ENCODE measurements around the gene TUBB4B. TPM values are rescaled to one million over a fixed set of nuclear protein-coding genes. Genes with fewer than 3 reads are reported as not detected.

TUBB4B gene
- total RNA-seq (2022; extraction: Qiagen RNA extraction), result 633 to 818 TPM (median 765 TPM) in 5 replicates

GRCh38 chr9:137240841-137241489 lies at the start of gene TUBB4B:
TSS of gene TUBB4B (plus strand) at chr9:137241287. CDS start at chr9:137241361, 74 bp downstream.

DNA sequence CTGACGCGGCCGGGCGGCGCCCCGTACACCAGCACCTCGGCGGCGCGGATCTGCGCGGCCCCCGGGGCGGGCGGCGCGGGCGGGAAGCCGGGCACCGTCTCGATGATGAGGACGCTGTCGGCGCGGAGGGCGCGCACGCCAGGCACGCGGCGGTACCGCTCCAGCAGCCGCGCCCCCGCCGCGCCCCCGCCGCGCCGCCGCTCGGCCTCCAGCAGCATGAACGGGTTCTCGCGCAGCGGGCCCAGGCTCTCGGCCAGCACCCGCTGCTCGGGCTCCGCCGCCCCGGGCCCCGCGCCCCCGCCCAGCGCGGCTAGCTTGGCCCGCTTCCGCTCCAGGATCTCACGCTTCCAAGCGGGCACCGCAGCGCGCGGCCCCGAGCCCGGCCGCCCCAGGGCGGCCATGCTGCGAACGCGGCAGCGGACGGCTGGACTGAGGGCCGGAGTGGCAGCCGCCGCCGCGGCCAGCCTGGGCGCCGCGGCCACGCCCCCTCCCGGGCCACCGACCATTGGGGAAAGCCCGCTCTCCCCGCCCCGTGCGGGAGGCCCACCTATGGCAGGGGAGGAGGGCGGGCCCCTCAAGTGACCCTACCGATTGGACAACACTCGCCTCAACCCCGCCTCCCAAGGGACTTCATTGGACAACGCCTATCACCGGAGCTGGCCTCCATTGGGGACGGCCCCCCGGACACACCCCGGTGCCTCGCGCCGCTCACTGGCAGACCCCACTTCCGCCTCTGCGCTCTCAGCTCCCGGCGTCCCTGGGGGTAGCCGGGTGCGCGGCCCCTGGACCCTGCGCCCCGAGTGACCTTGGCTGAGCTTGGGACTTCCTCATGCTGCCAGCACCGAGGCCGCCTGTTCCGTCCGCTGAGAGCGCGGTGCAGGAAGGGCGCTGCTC lies 40.5 kb upstream of the TUBB4B start, which contains the start of gene TPRN:
TPRN (minus strand) TSS at position 431 of the 894 bp plus-strand sequence; CDS start at position 401, 30 bp downstream.

DNA sequence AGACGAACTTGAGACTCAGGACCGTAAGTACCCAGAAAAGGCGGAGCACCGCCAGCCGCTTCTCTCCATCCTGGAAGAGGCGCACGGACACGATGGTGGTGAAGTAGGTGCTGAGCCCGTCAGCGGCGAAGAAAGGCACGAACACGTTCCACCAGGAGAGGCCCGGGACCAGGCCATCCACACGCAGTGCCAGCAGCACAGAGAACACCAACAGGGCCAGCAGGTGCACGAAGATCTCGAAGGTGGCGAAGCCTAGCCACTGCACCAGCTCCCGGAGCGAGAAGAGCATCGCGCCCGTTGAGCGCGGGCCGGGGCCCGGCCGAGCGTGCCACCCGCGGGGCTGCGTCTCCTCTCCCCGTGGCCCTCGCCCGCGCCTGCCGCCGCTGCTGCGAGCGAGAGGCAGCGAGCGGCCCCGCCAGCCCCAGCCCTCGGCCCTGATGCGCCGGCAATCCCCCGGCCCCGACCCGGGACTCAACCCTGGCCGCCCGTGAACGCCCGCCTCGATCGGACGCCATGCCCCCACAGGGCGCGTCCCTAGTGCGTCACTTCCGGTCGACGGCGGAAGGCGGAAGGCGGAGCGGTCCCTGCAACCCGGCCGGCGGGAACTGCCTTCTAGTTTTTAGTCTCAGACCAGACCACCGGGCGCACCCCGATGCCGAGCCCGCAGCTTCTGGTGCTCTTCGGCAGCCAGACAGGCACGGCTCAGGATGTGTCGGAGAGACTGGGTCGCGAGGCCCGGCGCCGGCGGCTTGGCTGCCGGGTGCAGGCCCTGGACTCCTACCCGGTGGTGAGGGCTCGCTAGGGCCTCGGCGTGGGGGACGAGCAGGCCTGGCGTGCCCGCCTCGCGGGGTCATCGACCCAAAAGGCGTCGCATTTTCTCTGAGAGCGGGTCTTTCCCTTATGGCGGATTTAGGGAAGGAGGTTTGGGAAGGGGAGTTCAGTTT lies 35.7 kb upstream of the TUBB4B start, which contains the start of the genes NDOR1 and TMEM203:
NDOR1 (plus strand) TSS at position 575 of the 944 bp plus-strand sequence; CDS start at position 653, 78 bp downstream.
TMEM203 (minus strand) TSS at position 523 of the 944 bp plus-strand sequence; CDS start at position 289, 234 bp downstream.

GRCh38 chr9:137222190-137223077 lies 18.7 kb upstream of the TUBB4B start, which contains the start of gene RNF208:
TSS of gene RNF208 (minus strand) at chr9:137222240. CDS start at chr9:137221212, 1,028 bp downstream.

GRCh38 chr9:137224830-137225694 lies 16.0 kb upstream of the TUBB4B start, which contains the start of gene CYSRT1:
TSS of gene CYSRT1 (plus strand) at chr9:137225174. CDS start at chr9:137225622, 448 bp downstream.

DNA sequence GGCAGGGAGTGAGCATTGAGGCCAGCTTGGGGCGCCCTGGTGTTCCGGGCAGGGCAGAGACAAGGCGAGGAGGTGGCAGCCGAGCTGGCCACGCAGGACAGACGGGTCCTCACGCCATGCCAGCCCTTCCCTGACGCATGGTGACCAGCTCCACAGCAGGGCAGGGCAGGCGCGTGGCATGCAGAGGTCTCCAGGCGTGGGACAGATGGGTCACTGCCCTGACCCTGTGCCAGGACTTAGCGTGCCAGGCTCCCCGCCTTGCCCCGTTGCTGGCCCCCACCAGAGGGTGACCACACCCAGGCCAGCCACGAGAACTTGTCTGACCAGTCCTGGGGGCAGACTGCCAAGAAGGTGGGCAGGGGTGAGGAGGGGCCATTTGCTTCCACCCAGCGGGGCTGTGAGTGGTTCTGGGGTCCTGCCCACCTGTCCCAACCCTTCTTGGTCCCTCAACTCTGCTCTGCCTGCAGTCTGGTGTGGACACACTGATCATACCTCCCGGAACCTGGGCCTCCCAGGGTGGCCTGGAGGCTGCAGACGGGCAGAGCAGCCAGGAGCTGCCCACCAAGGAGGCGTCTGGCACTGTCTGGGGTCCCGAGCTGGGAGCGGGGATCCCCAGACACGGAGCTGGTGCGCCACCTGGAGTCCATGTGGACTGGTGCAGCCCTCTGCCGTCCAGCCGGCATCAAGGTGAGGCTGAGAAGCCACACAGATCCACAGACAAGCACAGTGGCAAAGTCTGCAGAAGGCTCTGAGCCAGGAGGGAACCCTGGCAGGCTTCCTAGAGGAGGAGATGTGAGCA lies 13.8 kb upstream of the TUBB4B start, which contains the start of gene RNF224:
RNF224 (plus strand) TSS at position 449 of the 799 bp plus-strand sequence. CDS start 834 bp downstream, outside the sequence.

GRCh38 chr9:137230705-137231371 lies 10.2 kb upstream of the TUBB4B start, which contains the start of gene SLC34A3:
TSS of gene SLC34A3 (plus strand) at chr9:137230901. CDS start at chr9:137231703, 802 bp downstream.

GRCh38 chr9:137251194-137251461 lies 10.0 kb downstream of the TUBB4B start, which contains the start of gene STPG3:
TSS of gene STPG3 (plus strand) at chr9:137251286. CDS start at chr9:137251287, 1 bp downstream.

GRCh38 chr9:137254624-137255447 lies 13.7 kb downstream of the TUBB4B start, which contains the start of gene NELFB:
TSS of gene NELFB (plus strand) at chr9:137255327.

DNA sequence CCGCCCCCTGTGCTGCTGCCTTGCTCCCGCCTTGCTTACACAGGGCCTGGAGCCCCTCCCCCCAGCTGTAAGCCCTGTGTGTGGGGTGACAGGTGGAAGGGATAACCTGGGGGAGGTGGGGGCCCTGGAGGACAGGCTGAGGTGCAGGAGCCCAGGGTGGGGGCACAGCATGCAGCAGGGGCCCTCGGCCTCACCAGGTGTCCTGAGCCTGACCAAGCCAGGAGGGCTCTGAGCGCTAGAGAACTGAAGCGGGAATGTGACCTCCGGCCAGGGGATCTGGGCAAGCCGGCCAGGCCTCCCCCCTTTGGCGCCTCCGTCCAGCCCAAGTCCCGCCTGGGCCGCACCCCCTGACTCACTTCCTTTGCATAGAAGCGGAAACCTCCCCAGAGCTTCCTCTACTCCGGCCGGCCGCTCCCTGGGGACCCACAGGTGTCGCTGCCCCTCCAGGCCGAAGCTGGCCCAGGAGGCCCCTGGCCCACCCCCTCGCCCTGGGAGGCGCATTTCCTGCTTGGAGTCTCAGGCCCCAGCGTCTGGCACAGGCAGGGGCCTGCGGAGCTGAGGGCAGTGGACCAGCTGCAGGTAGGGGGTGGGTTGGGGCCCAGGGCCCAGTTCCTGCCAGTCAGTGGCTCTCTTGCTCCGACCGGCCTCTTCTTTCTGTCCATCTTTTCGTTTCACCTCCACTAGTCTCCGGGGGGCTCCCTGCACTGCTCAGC lies 36.4 kb downstream of the TUBB4B start, which contains the start of gene TOR4A:
TOR4A (plus strand) TSS at position 398 of the 713 bp plus-strand sequence. CDS start 964 bp downstream, outside the sequence.

Other genes starting within 250 kb of the TUBB4B start
- gene PAXX, start 248.9 kb upstream of the TUBB4B start, total RNA-seq (2022; extraction: Qiagen RNA extraction), result 42.6 to 85.1 TPM (median 74.1 TPM) in 5 replicates
- 3.2 to 7.2 TPM (median 5.6 TPM) in 5 replicates for gene CLIC3, start 244.7 kb upstream of the TUBB4B start, total RNA-seq (2022; extraction: Qiagen RNA extraction)
- 19.1 to 28.9 TPM (median 24.6 TPM) in 5 replicates for gene ABCA2, start 213.1 kb upstream of the TUBB4B start, total RNA-seq (2022; extraction: Qiagen RNA extraction)
- gene FUT7, start 209.2 kb upstream of the TUBB4B start, total RNA-seq (2022; extraction: Qiagen RNA extraction), result 0.06 to 0.07 TPM (median 0.06 TPM) in 4 of 5 replicates, not detected in the other
- 37.5 to 92.6 TPM (median 80.3 TPM) in 5 replicates for gene NPDC1, start 195.1 kb upstream of the TUBB4B start, total RNA-seq (2022; extraction: Qiagen RNA extraction)
- gene ENTPD2, start 187.2 kb upstream of the TUBB4B start, total RNA-seq (2022; extraction: Qiagen RNA extraction), result 2.9 to 6.2 TPM (median 5.7 TPM) in 5 replicates
- 14.8 to 26.1 TPM (median 23.7 TPM) in 5 replicates for gene SAPCD2, start 170.7 kb upstream of the TUBB4B start, total RNA-seq (2022; extraction: Qiagen RNA extraction)
- gene UAP1L1, start 163.8 kb upstream of the TUBB4B start, total RNA-seq (2022; extraction: Qiagen RNA extraction), result 8.9 to 14.8 TPM (median 10.9 TPM) in 5 replicates
- 44.5 to 54.0 TPM (median 52.2 TPM) in 5 replicates for gene MAN1B1, start 154.3 kb upstream of the TUBB4B start, total RNA-seq (2022; extraction: Qiagen RNA extraction)
- gene DPP7, start 126.6 kb upstream of the TUBB4B start, total RNA-seq (2022; extraction: Qiagen RNA extraction), result 66.9 to 123 TPM (median 112 TPM) in 5 replicates
- 0.11 to 0.91 TPM (median 0.63 TPM) in 5 replicates for gene GRIN1, start 102.1 kb upstream of the TUBB4B start, total RNA-seq (2022; extraction: Qiagen RNA extraction)
- gene LRRC26, start 71.2 kb upstream of the TUBB4B start, total RNA-seq (2022; extraction: Qiagen RNA extraction), result 0.39 to 1.9 TPM (median 1.2 TPM) in 5 replicates
- not detected in 5 replicates for gene TMEM210, start 69.2 kb upstream of the TUBB4B start, total RNA-seq (2022; extraction: Qiagen RNA extraction)
- 21.8 to 36.5 TPM (median 33.4 TPM) in 5 replicates for gene ANAPC2, start 52.7 kb upstream of the TUBB4B start, total RNA-seq (2022; extraction: Qiagen RNA extraction)
- gene SSNA1, start 52.6 kb upstream of the TUBB4B start, total RNA-seq (2022; extraction: Qiagen RNA extraction), result 98.0 to 157 TPM (median 144 TPM) in 5 replicates
- gene TPRN, start 40.5 kb upstream of the TUBB4B start, total RNA-seq (2022; extraction: Qiagen RNA extraction), result 8.2 to 12.3 TPM (median 11.7 TPM) in 5 replicates
- gene TMEM203, start 35.6 kb upstream of the TUBB4B start, total RNA-seq (2022; extraction: Qiagen RNA extraction), result 35.4 to 47.2 TPM (median 45.3 TPM) in 5 replicates
- 11.5 to 17.4 TPM (median 15.7 TPM) in 5 replicates for gene NDOR1, start 35.6 kb upstream of the TUBB4B start, total RNA-seq (2022; extraction: Qiagen RNA extraction)
- gene RNF208, start 19.0 kb upstream of the TUBB4B start, total RNA-seq (2022; extraction: Qiagen RNA extraction), result 0.91 to 2.8 TPM (median 2.1 TPM) in 5 replicates
- 3.0 to 5.0 TPM (median 5.0 TPM) in 5 replicates for gene CYSRT1, start 16.1 kb upstream of the TUBB4B start, total RNA-seq (2022; extraction: Qiagen RNA extraction)
- 0.12 to 0.38 TPM (median 0.25 TPM) in 5 replicates for gene RNF224, start 13.8 kb upstream of the TUBB4B start, total RNA-seq (2022; extraction: Qiagen RNA extraction)
- 0.03 to 0.15 TPM (median 0.10 TPM) in 4 of 5 replicates, not detected in the other for gene SLC34A3, start 10.4 kb upstream of the TUBB4B start, total RNA-seq (2022; extraction: Qiagen RNA extraction)
- gene STPG3, start 10.0 kb downstream of the TUBB4B start, total RNA-seq (2022; extraction: Qiagen RNA extraction), result not detected in 5 replicates
- 46.9 to 62.8 TPM (median 58.2 TPM) in 5 replicates for gene NELFB, start 14.0 kb downstream of the TUBB4B start, total RNA-seq (2022; extraction: Qiagen RNA extraction)
- 18.3 to 26.4 TPM (median 25.4 TPM) in 5 replicates for gene TOR4A, start 36.4 kb downstream of the TUBB4B start, total RNA-seq (2022; extraction: Qiagen RNA extraction)
- 2.1 to 4.1 TPM (median 3.6 TPM) in 5 replicates for gene NRARP, start 61.0 kb downstream of the TUBB4B start, total RNA-seq (2022; extraction: Qiagen RNA extraction)
- gene EXD3, start 181.9 kb downstream of the TUBB4B start, total RNA-seq (2022; extraction: Qiagen RNA extraction), result 4.8 to 6.5 TPM (median 5.7 TPM) in 5 replicates
- gene NOXA1, start 182.1 kb downstream of the TUBB4B start, total RNA-seq (2022; extraction: Qiagen RNA extraction), result 0.71 to 1.8 TPM (median 1.6 TPM) in 5 replicates
- gene ENTPD8, start 200.1 kb downstream of the TUBB4B start, total RNA-seq (2022; extraction: Qiagen RNA extraction), result 0.07 to 0.24 TPM (median 0.19 TPM) in 5 replicates
- gene NSMF, start 218.0 kb downstream of the TUBB4B start, total RNA-seq (2022; extraction: Qiagen RNA extraction), result 31.6 to 45.3 TPM (median 40.2 TPM) in 5 replicates